Measurements from ENCODE around the gene PRKN.

DNA sequence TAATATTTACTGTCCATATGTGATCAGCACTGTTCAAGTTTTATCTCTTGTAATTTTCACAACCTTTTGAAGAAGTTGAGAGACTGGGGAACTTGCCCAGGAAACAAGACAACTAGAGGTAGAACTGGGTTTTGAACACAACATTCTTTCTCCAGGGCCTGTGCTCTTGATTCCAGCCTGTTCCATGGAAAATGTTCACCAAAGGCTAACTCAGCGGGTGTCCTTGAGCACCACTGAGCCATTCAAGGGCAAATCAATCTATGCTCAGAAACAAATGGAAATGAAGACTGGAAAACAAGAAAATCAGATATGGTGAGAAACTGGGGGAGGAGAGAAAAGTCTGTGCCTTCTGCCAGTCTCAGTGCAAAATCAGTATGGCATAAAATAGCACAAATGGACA, 771.5 kb downstream of the PRKN start:
- TF ChIP-seq, protein P1, sequence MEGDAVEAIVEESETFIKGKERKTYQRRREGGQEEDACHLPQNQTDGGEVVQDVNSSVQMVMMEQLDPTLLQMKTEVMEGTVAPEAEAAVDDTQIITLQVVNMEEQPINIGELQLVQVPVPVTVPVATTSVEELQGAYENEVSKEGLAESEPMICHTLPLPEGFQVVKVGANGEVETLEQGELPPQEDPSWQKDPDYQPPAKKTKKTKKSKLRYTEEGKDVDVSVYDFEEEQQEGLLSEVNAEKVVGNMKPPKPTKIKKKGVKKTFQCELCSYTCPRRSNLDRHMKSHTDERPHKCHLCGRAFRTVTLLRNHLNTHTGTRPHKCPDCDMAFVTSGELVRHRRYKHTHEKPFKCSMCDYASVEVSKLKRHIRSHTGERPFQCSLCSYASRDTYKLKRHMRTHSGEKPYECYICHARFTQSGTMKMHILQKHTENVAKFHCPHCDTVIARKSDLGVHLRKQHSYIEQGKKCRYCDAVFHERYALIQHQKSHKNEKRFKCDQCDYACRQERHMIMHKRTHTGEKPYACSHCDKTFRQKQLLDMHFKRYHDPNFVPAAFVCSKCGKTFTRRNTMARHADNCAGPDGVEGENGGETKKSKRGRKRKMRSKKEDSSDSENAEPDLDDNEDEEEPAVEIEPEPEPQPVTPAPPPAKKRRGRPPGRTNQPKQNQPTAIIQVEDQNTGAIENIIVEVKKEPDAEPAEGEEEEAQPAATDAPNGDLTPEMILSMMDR (IDR thresholded peaks at IDR 0.05) = no peak
- TF ChIP-seq POLR2A (IDR thresholded peaks at IDR 0.05) = no peak
